ENCODE data around the gene SNX1.
A peak's percentile ranks its signal among the peaks of the same experiment; 100 is the strongest.
"Not testable (repeated sequence)": the region's sequence is repeated elsewhere in the genome, so short reads cannot be mapped to it uniquely, and the experiment has no call there.

SNX1 gene

GRCh38 chr15:64095431-64095794 is 369 bp upstream of the SNX1 start:
- peak overlapping the region; percentile 45 for H3K9ac ChIP-seq (ENCODE audit: insufficient read length, low read depth)
- TF ChIP-seq YY1 (IDR thresholded peaks at IDR 0.05; ENCODE audit: insufficient read depth, insufficient read length): no peak
- TF ChIP-seq ZNF274 (IDR thresholded peaks at IDR 0.05; ENCODE audit: low read depth, low read length): no peak
- TF ChIP-seq SUZ12 (IDR thresholded peaks at IDR 0.05; ENCODE audit: extremely low read depth, insufficient read depth, insufficient read length): no peak
- no peaks in the 10 kb centered on the region for H3K4me1 ChIP-seq (ENCODE audit: insufficient read depth, insufficient read length)

GRCh38 chr15:64096668-64097384 is 1.0 kb downstream of the SNX1 start:
- H3K4me1 ChIP-seq (ENCODE audit: insufficient read depth, insufficient read length): no peaks in the 10 kb centered on the region
- peaks cover 8% of the 10 kb centered on the region for H3K36me3 ChIP-seq (ENCODE audit: insufficient read depth, insufficient read length, low read length)
- DNase-seq (ENCODE audit: low read depth, low spot score): no peak
- H3K27me3 ChIP-seq (ENCODE audit: insufficient read depth, insufficient read length): no peaks in the 10 kb centered on the region
- peak overlapping the region; percentile 92 for H3K9ac ChIP-seq (ENCODE audit: insufficient read length, low read depth)
- no peaks in the 10 kb centered on the region for H3K9me3 ChIP-seq (ENCODE audit: insufficient read depth, low read length)
- peak overlapping the region; percentile 95 for H3K4me3 ChIP-seq (ENCODE audit: insufficient read length, low read depth)
- TF ChIP-seq YY1 (IDR thresholded peaks at IDR 0.05; ENCODE audit: insufficient read depth, insufficient read length) (no peak), SUZ12 (IDR thresholded peaks at IDR 0.05; ENCODE audit: extremely low read depth, insufficient read depth, insufficient read length) (no peak), ZNF274 (IDR thresholded peaks at IDR 0.05; ENCODE audit: low read depth, low read length) (no peak)

More at GRCh38 chr15:64095431-64095794, 369 bp upstream of the SNX1 start:
- peaks cover 10% of the 10 kb centered on the region for H3K36me3 ChIP-seq (ENCODE audit: insufficient read depth, insufficient read length, low read length)
- H3K27me3 ChIP-seq (ENCODE audit: insufficient read depth, insufficient read length): no peaks in the 10 kb centered on the region
- DNase-seq (ENCODE audit: low read depth, low spot score): no peak
- H3K9me3 ChIP-seq (ENCODE audit: insufficient read depth, low read length): no peaks in the 10 kb centered on the region
- H3K4me3 ChIP-seq (ENCODE audit: insufficient read length, low read depth): peak overlapping the region; percentile 95

GRCh38 chr15:64099379-64099778 is 3.6 kb downstream of the SNX1 start:
- Histone ChIP-seq H3K36me3 (ENCODE audit: insufficient read depth, insufficient read length, low read length) (peaks cover 8% of the 10 kb centered on the region), H3K4me1 (ENCODE audit: insufficient read depth, insufficient read length) (no peaks in the 10 kb centered on the region), H3K9ac (ENCODE audit: insufficient read length, low read depth) (no peak overlapping the region), H3K27me3 (ENCODE audit: insufficient read depth, insufficient read length) (no peaks in the 10 kb centered on the region), H3K4me3 (ENCODE audit: insufficient read length, low read depth) (no peak overlapping the region), H3K9me3 (ENCODE audit: insufficient read depth, low read length) (no peaks in the 10 kb centered on the region)
- TF ChIP-seq SUZ12 (IDR thresholded peaks at IDR 0.05; ENCODE audit: extremely low read depth, insufficient read depth, insufficient read length): no peak
- TF ChIP-seq YY1 (IDR thresholded peaks at IDR 0.05; ENCODE audit: insufficient read depth, insufficient read length): no peak
- TF ChIP-seq ZNF274 (IDR thresholded peaks at IDR 0.05; ENCODE audit: low read depth, low read length): no peak
- DNase-seq (ENCODE audit: low read depth, low spot score): no peak

- H3K27me3 ChIP-seq (ENCODE audit: insufficient read depth, insufficient read length): no peaks in the 10 kb centered on the region
- TF ChIP-seq YY1 (IDR thresholded peaks at IDR 0.05; ENCODE audit: insufficient read depth, insufficient read length) (no peak), ZNF274 (IDR thresholded peaks at IDR 0.05; ENCODE audit: low read depth, low read length) (no peak), SUZ12 (IDR thresholded peaks at IDR 0.05; ENCODE audit: extremely low read depth, insufficient read depth, insufficient read length) (no peak)
- DNase-seq (ENCODE audit: low read depth, low spot score): no peak
Observed at GRCh38 chr15:64100958-64101357, 5.2 kb downstream of the SNX1 start.

GRCh38 chr15:64102497-64102896 is 6.7 kb downstream of the SNX1 start:
- no peak for DNase-seq (ENCODE audit: low read depth, low spot score)
- H3K9ac ChIP-seq (ENCODE audit: insufficient read length, low read depth): no peak overlapping the region
- no peaks in the 10 kb centered on the region for H3K27me3 ChIP-seq (ENCODE audit: insufficient read depth, insufficient read length)
- H3K36me3 ChIP-seq (ENCODE audit: insufficient read depth, insufficient read length, low read length): peaks cover 8% of the 10 kb centered on the region
- H3K4me1 ChIP-seq (ENCODE audit: insufficient read depth, insufficient read length): no peaks in the 10 kb centered on the region
- no peaks in the 10 kb centered on the region for H3K9me3 ChIP-seq (ENCODE audit: insufficient read depth, low read length)
- TF ChIP-seq SUZ12 (IDR thresholded peaks at IDR 0.05; ENCODE audit: extremely low read depth, insufficient read depth, insufficient read length): no peak
- no peak for TF ChIP-seq ZNF274 (IDR thresholded peaks at IDR 0.05; ENCODE audit: low read depth, low read length)
- TF ChIP-seq YY1 (IDR thresholded peaks at IDR 0.05; ENCODE audit: insufficient read depth, insufficient read length): no peak
- no peak overlapping the region for H3K4me3 ChIP-seq (ENCODE audit: insufficient read length, low read depth)

More at GRCh38 chr15:64100958-64101357, 5.2 kb downstream of the SNX1 start:
- Histone ChIP-seq H3K36me3 (ENCODE audit: insufficient read depth, insufficient read length, low read length) (peaks cover 8% of the 10 kb centered on the region), H3K4me1 (ENCODE audit: insufficient read depth, insufficient read length) (no peaks in the 10 kb centered on the region), H3K4me3 (ENCODE audit: insufficient read length, low read depth) (no peak overlapping the region), H3K9me3 (ENCODE audit: insufficient read depth, low read length) (no peaks in the 10 kb centered on the region), H3K9ac (ENCODE audit: insufficient read length, low read depth) (no peak overlapping the region)

GRCh38 chr15:64105113-64105704 is 9.4 kb downstream of the SNX1 start:
- Histone ChIP-seq H3K4me1 (ENCODE audit: insufficient read depth, insufficient read length) (no peaks in the 10 kb centered on the region), H3K27me3 (ENCODE audit: insufficient read depth, insufficient read length) (no peaks in the 10 kb centered on the region), H3K9me3 (ENCODE audit: insufficient read depth, low read length) (no peaks in the 10 kb centered on the region), H3K4me3 (ENCODE audit: insufficient read length, low read depth) (no peak overlapping the region), H3K36me3 (ENCODE audit: insufficient read depth, insufficient read length, low read length) (peaks cover 4% of the 10 kb centered on the region), H3K9ac (ENCODE audit: insufficient read length, low read depth) (no peak overlapping the region)
- no peak for TF ChIP-seq SUZ12 (IDR thresholded peaks at IDR 0.05; ENCODE audit: extremely low read depth, insufficient read depth, insufficient read length)
- no peak for TF ChIP-seq YY1 (IDR thresholded peaks at IDR 0.05; ENCODE audit: insufficient read depth, insufficient read length)
- TF ChIP-seq ZNF274 (IDR thresholded peaks at IDR 0.05; ENCODE audit: low read depth, low read length): no peak
- DNase-seq (ENCODE audit: low read depth, low spot score): no peak

- no peak for DNase-seq (ENCODE audit: low read depth, low spot score)
- TF ChIP-seq SUZ12 (IDR thresholded peaks at IDR 0.05; ENCODE audit: extremely low read depth, insufficient read depth, insufficient read length) (no peak), ZNF274 (IDR thresholded peaks at IDR 0.05; ENCODE audit: low read depth, low read length) (no peak), YY1 (IDR thresholded peaks at IDR 0.05; ENCODE audit: insufficient read depth, insufficient read length) (no peak)
- Histone ChIP-seq H3K4me3 (ENCODE audit: insufficient read length, low read depth) (no peak overlapping the region), H3K9ac (ENCODE audit: insufficient read length, low read depth) (no peak overlapping the region), H3K4me1 (ENCODE audit: insufficient read depth, insufficient read length) (peaks cover 1% of the 10 kb centered on the region), H3K27me3 (ENCODE audit: insufficient read depth, insufficient read length) (no peaks in the 10 kb centered on the region), H3K36me3 (ENCODE audit: insufficient read depth, insufficient read length, low read length) (peaks cover 1% of the 10 kb centered on the region), H3K9me3 (ENCODE audit: insufficient read depth, low read length) (no peaks in the 10 kb centered on the region)
Observed at GRCh38 chr15:64107337-64107736, 11.6 kb downstream of the SNX1 start.

GRCh38 chr15:64110108-64110701 is 14.4 kb downstream of the SNX1 start:
- not testable (repeated sequence) for DNase-seq (ENCODE audit: low read depth, low spot score); H3K9me3 ChIP-seq (ENCODE audit: insufficient read depth, low read length); H3K4me1 ChIP-seq (ENCODE audit: insufficient read depth, insufficient read length); H3K9ac ChIP-seq (ENCODE audit: insufficient read length, low read depth); H3K4me3 ChIP-seq (ENCODE audit: insufficient read length, low read depth); H3K27me3 ChIP-seq (ENCODE audit: insufficient read depth, insufficient read length)
- H3K36me3 ChIP-seq (ENCODE audit: insufficient read depth, insufficient read length, low read length): peaks cover 22% of the 10 kb centered on the region
